Measurements from ENCODE around the gene TBL1X.
"Not testable (repeated sequence)": the region's sequence is repeated elsewhere in the genome, so short reads cannot be mapped to it uniquely, and the experiment has no call there.

Gene TBL1X

DNA sequence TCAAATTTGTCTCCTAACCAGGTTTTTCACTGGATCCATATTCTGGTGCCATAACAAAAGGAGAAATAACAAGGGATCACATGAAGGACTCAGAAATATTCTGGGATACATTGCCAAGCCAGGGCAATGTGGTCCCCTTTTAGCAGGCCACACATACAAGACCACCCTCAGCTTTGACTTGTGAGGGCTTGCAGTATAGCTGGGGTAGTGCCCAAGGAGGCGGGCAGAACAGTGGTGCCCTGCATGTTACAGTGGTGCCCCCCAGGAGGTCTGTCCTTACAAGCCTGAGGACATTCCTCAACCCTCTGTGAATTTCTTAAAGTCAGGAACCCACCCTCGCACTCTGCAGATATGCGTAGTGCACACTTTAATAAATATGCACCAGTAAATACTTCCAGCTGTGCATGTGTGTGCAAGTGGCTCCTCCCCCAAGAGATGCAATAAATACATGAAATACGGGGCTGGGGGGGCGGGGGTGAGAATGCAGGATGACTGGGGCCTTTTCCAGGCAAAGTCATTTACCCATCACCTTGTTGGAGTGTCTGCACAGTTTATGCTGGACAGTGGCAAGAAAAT lies 34.4 kb upstream of the TBL1X start:
- POLR2A ChIA-PET, result no interaction called here
- no peak for DNase-seq (ENCODE audit: extremely low spot score)
- CTCF ChIA-PET, result no interaction called here
- TF ChIP-seq, protein P1, sequence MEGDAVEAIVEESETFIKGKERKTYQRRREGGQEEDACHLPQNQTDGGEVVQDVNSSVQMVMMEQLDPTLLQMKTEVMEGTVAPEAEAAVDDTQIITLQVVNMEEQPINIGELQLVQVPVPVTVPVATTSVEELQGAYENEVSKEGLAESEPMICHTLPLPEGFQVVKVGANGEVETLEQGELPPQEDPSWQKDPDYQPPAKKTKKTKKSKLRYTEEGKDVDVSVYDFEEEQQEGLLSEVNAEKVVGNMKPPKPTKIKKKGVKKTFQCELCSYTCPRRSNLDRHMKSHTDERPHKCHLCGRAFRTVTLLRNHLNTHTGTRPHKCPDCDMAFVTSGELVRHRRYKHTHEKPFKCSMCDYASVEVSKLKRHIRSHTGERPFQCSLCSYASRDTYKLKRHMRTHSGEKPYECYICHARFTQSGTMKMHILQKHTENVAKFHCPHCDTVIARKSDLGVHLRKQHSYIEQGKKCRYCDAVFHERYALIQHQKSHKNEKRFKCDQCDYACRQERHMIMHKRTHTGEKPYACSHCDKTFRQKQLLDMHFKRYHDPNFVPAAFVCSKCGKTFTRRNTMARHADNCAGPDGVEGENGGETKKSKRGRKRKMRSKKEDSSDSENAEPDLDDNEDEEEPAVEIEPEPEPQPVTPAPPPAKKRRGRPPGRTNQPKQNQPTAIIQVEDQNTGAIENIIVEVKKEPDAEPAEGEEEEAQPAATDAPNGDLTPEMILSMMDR (IDR thresholded peaks at IDR 0.05; ENCODE audit: control extremely low read depth, extremely low read depth, low read depth, missing control alignments), result no peak

DNA sequence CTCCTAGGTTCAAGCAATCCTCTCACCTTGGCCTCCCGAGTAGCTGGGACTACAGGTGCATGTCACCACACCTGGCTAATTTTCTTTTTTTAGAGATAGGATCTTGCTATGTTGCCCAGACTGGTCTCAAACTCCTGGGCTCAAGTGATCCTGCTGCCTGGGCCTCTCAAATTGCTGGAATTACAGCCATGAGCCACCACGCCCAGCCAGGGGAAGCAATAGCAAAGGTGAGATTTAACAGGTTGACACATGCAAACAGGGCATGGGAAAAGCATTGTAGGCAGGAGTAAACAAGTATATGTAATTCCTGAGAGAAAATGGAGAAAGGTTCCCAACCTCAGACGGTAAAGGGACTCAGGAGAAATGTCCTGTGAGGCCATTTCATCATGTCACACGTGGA lies 33.6 kb upstream of the TBL1X start:
- ChIA-PET CTCF (no interaction called here), POLR2A (no interaction called here)
- DNase-seq (ENCODE audit: extremely low spot score), result no peak
- TF ChIP-seq, protein P1 (IDR thresholded peaks at IDR 0.05; ENCODE audit: control extremely low read depth, extremely low read depth, low read depth, missing control alignments), result no peak

DNA sequence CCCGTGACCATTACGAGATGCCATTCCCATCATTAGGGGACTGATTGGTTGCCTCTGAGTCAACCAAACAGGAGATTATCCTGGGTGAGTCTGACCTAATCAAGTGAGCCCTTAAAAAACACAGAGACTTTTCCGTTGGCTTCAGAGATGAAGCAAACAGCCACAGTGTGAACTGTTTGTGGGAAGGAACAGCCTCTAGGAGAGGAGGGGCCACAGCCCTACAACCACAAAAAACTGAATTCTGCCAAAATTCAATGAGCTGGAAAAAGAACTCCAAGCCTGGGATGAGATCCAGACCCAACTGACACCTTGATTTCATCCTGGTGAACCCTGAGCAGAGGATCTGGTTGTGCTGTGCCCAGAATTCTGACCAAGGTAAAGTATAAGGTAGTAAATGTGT lies 31.3 kb upstream of the TBL1X start:
- POLR2A ChIA-PET, result no interaction called here
- CTCF ChIA-PET, result no interaction called here
- no peak for DNase-seq (ENCODE audit: extremely low spot score)
- TF ChIP-seq, protein P1 (IDR thresholded peaks at IDR 0.05; ENCODE audit: control extremely low read depth, extremely low read depth, low read depth, missing control alignments), result no peak

DNA sequence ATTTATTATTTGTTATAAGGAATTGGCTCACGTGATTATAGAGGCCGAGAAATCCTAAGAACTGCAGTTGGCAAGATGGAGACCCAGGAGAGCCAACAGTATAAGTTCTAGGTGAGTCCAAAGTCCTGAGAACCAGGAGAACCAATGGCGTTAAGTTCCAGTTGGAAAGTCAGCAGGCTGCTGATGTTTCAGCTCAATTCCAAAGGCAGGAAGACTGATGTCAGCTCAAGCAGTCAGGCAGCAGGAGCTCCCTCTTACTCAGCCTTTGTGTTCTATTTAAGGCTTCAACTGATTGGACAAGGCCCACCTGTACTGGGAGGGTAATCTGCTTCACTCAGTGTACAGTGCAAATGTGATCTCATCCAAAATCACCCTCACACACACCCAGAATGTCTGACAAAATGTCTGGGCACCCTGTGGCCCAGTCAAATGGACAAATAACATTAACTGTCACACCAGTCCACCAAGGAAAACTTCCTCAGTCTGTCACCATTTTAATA lies 30.8 kb upstream of the TBL1X start:
- ChIA-PET CTCF (no interaction called here), POLR2A (no interaction called here)
- TF ChIP-seq, protein P1 (IDR thresholded peaks at IDR 0.05; ENCODE audit: control extremely low read depth, extremely low read depth, low read depth, missing control alignments), result no peak
- DNase-seq (ENCODE audit: extremely low spot score), result no peak

DNA sequence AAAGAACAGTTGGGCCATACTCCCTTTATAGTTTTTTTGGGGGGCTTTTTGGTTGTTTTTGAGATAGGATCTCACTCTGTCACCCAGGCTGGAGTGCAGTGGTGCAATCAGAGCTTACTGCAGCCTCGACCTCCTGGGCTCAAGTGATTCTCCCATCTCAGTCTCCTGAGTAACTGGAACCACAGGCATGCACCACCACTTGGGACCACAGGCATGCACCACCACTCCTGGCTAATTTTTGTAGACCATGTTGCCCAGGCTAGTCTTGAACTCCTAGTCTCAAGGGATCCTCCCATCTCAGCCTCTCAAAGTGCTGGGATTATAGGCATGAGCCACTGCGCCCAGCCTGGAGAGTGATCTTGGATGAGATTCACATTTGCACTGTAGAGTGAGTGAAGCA lies 29.8 kb upstream of the TBL1X start:
- POLR2A ChIA-PET; CTCF ChIA-PET; DNase-seq (ENCODE audit: extremely low spot score): not testable (repeated sequence)

DNA sequence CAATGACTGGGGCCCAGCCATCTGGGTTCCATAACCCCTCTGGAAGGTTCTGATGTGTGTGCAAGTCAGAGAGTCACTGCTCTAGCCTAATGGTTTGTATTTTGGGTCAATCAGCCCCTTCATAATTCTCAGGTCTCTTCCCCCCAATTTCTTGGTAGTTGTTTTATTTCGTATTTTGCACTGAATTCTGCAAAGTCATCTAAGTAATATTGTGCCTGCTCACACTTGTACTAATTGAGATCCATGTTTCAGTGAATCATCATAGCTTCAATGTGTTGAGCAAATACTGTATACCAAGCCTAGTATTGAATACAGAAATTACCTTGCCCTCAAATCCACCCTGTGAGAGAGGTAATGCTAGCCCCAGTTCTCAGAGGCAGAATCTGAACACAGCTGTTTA lies 28.0 kb upstream of the TBL1X start:
- DNase-seq (ENCODE audit: extremely low spot score), result no peak
- CTCF ChIA-PET, result no interaction called here
- POLR2A ChIA-PET, result no interaction called here
- TF ChIP-seq, protein P1 (IDR thresholded peaks at IDR 0.05; ENCODE audit: control extremely low read depth, extremely low read depth, low read depth, missing control alignments), result no peak

DNA sequence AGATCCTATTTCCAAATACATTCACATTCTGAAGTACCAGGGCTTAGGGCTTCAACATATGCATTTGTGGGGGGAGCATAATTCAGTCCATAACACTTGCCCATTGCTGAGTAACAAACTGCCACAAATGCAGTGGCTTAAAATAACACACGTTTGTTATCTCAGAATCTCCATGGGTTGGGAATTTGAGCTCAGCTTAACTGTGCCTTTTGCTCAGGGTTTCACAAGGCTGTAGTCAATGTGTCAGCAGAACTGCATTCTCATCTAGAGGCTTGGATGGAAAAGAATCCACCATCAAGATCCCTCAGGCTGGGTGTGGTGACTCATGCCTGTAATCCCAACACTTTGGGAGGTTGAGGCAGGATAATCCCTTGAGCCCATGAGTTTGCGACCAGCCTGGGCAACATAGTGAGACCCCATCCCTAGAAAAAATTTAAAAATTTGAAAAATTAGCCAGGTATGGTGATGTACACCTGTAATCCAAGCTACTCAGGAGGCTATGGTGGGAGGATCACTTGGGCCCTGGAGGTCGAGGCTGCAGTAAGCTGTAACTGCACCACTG lies 25.8 kb upstream of the TBL1X start:
- TF ChIP-seq, protein P1 (IDR thresholded peaks at IDR 0.05; ENCODE audit: control extremely low read depth, extremely low read depth, low read depth, missing control alignments), result no peak
- CTCF ChIA-PET, result no interaction called here
- no peak for DNase-seq (ENCODE audit: extremely low spot score)
- POLR2A ChIA-PET, result no interaction called here

Data from GM10248 (cell line).